HEK293T (cell line): Measurements from ENCODE around the gene AQP12B.

Experiments used
- BHLHE40 ChIP-seq: fragments of 450-650 bp; IDR thresholded peaks from 2 replicates; pipeline ENCODE4 v1.6.1; 2016; ENCODE audit warnings: mild to moderate bottlenecking, moderate library complexity, borderline replicate concordance
- ELF4 ChIP-seq: fragments of 450-650 bp; IDR thresholded peaks from 2 replicates; pipeline ENCODE4 v1.6.1; 2017; ENCODE audit warnings: antibody characterized with exemption
- FOXM1 ChIP-seq: fragments of 450-650 bp; IDR thresholded peaks from 2 replicates; pipeline ENCODE4 v1.6.1; 2017; ENCODE audit warnings: mild to moderate bottlenecking, borderline replicate concordance
- HDGF ChIP-seq: fragments of 450-650 bp; IDR thresholded peaks from 2 replicates; pipeline ENCODE4 v1.6.1; 2017; ENCODE audit warnings: antibody characterized with exemption, borderline replicate concordance
- SP1 ChIP-seq: fragments of 450-650 bp; IDR thresholded peaks from 2 replicates; pipeline ENCODE4 v1.6.1; 2017
- SUZ12 ChIP-seq: fragments of 450-650 bp; IDR thresholded peaks from 2 replicates; pipeline ENCODE4 v1.6.1; 2016; ENCODE audit warnings: mild to moderate bottlenecking

DNA sequence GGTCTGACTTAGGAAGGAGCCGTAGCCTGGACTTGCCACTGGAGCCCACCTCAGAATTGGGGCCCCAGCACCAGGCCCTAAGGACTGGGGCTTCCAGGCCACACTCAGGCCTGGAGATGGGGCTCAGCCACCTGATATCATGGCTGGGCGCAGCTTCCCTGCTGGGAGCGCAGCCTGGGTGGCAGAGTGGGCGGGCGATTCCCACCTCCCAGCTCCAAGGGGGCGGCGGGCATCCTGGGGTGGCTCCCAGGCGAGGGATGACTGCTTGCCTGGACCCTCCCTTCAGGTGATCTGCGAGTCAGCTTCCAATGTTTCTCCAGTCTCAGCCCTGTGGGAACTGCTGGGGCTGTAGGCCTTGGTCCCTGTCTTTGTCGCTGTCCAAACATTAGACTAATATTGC lies 37.3 kb downstream of the AQP12B start:
- TF ChIP-seq BHLHE40 = no peak
- no peak for TF ChIP-seq HDGF
- no peak for TF ChIP-seq SUZ12
- TF ChIP-seq SP1 = no peak
- TF ChIP-seq ELF4 = no peak
- no peak for TF ChIP-seq FOXM1
